Right lobe of liver (tissue), 4 donors: Measurements from ENCODE around the gene MYO15A.

ENCODE experiments used
- POLR2A ChIP-seq: fragments of 450-650 bp; IDR thresholded peaks from one replicate; pipeline ENCODE4 v1.6.1; 2017; ENCODE audit warnings: antibody characterized with exemption, mild to moderate bottlenecking
- TF ChIP-seq, protein P1 (sequence below), 4 donors: fragments of 200-600 bp in 3 of 4; fragments of 450-650 bp in 1 of 4; IDR thresholded peaks; one replicate each; pipeline versions ENCODE4 v1.5.1 to v1.8.0; 2016 to 2022; ENCODE audit warnings: antibody characterized with exemption in 4 of 4, mild to moderate bottlenecking in 2 of 4
- donor health status: DM: no; HTN: no; CAD: no.
- donor health status: DM: no; HTN: no; CAD: no.
- donor health status: DM: no; HTN: yes; CAD: no.

DNA sequence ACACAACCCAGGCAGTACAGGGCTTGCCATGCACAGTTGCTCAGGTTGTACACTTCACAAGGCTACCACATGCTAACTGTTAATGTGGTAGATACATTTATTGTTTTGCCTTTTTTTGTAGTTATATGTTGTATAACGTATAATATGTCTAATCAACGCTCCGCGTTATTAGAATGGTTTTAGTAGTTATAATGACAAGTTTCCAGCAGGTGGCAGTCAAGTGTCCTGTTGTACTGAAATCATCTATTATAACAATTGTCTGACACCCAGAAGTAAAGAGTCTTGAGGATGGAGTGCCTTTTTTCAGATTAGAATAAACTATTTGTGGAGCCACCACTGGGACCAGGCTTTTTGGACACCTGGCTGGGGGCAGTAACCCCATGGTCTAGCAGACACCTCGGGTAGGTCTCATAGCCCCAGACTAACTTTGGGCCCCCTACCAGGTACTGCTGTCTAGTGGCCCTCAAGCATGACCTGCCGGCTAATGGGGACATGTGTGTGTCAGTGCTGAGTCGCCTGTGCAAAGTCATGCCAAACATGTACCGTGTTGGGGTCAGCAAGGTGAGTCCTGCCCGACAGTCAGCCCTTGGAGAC lies 32.8 kb downstream of the MYO15A start:
- TF ChIP-seq, protein P1, sequence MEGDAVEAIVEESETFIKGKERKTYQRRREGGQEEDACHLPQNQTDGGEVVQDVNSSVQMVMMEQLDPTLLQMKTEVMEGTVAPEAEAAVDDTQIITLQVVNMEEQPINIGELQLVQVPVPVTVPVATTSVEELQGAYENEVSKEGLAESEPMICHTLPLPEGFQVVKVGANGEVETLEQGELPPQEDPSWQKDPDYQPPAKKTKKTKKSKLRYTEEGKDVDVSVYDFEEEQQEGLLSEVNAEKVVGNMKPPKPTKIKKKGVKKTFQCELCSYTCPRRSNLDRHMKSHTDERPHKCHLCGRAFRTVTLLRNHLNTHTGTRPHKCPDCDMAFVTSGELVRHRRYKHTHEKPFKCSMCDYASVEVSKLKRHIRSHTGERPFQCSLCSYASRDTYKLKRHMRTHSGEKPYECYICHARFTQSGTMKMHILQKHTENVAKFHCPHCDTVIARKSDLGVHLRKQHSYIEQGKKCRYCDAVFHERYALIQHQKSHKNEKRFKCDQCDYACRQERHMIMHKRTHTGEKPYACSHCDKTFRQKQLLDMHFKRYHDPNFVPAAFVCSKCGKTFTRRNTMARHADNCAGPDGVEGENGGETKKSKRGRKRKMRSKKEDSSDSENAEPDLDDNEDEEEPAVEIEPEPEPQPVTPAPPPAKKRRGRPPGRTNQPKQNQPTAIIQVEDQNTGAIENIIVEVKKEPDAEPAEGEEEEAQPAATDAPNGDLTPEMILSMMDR (IDR thresholded peaks at IDR 0.05): peak; percentile 63 to 68 (median 65)
- TF ChIP-seq POLR2A: no peak
